MM.1S (cell line): ENCODE data around the gene PLA2G4E.

ENCODE experiments used
- CTCF ChIP-seq: fragments of 300-600 bp; sonication (generic); IDR thresholded peaks from 2 replicates; pipeline ENCODE4 v1.5.1; 2016; ENCODE audit warnings: antibody characterized with exemption, low read length, mixed read lengths
- EZH2 ChIP-seq: fragments of 300-600 bp; sonication (generic); optimal IDR thresholded peaks from 2 replicates; pipeline ENCODE3; 2017; ENCODE audit warnings: low read depth, mild to moderate bottlenecking, antibody characterized with exemption, low read length, mixed read lengths
- EZH2phosphoT487 ChIP-seq: fragments of 300-600 bp; sonication (generic); IDR thresholded peaks from 2 replicates; pipeline ENCODE4 v1.6.1; 2018; ENCODE audit warnings: antibody characterized with exemption, low read length

GRCh38 chr15:42060797-42061196 is 40.0 kb upstream of the PLA2G4E start:
- TF ChIP-seq CTCF, result no peak
- no peak for TF ChIP-seq EZH2
- no peak for TF ChIP-seq EZH2phosphoT487
